Measurements from ENCODE around the gene NLRP8. TPM values are rescaled to one million over a fixed set of nuclear protein-coding genes. Genes with fewer than 3 reads are reported as not detected.

NLRP8 gene
- total and polyA plus RNA-seq, 2 donors (not counting 1 experiment from before 2014, with no cell fraction given): not detected

- no peaks in the 10 kb centered on the region for H3K9me3 Mint-ChIP-seq (ENCODE audit: insufficient read depth)
- no peaks in the 10 kb centered on the region for H3K27me3 ChIP-seq (replicated peaks in 1 of 4; ENCODE audit: control extremely low read depth in 1 of 4, control insufficient read depth in 3 of 4, insufficient read depth in 4 of 4, low read length in 3 of 4)
Observed at GRCh38 chr19:55990831-55991230, 43.2 kb downstream of the NLRP8 start.

GRCh38 chr19:55993492-55993891 is 45.9 kb downstream of the NLRP8 start:
- no peak for ATAC-seq (ENCODE audit: low read depth)
- H3K27me3 ChIP-seq (replicated peaks in 1 of 4; ENCODE audit: control extremely low read depth in 1 of 4, control insufficient read depth in 3 of 4, insufficient read depth in 4 of 4, low read length in 3 of 4): no peaks in the 10 kb centered on the region
- H3K27ac ChIP-seq (ENCODE audit: low read length in 2 of 2): no peak overlapping the region
- H3K4me1 ChIP-seq (ENCODE audit: control insufficient read depth in 2 of 2, insufficient read depth in 2 of 2, low read length in 2 of 2): no peaks in the 10 kb centered on the region
- H3K9me3 ChIP-seq (ENCODE audit: control extremely low read depth in 1 of 3, control insufficient read depth in 2 of 3, insufficient read depth in 1 of 3, low read length in 2 of 3): peaks cover 0 to 2% (median 2%) of the 10 kb centered on the region in 3 donors
- ChIA-PET CTCF (no interaction called here), POLR2A (no interaction called here)
- H4K20me1 ChIP-seq (ENCODE audit: control insufficient read depth, insufficient read depth, low read length, poor library complexity, severe bottlenecking): no peaks in the 10 kb centered on the region
- WGBS (ENCODE audit: insufficient coverage): 40% methylated on average over 1 of the region's 1 CpG
- Mint-ChIP-seq H3K27ac (no peak overlapping the region), H3K4me1 (no peaks in the 10 kb centered on the region), H3K4me3 (no peak overlapping the region), H3K9me3 (ENCODE audit: insufficient read depth) (no peaks in the 10 kb centered on the region), H3K27me3 (peaks cover 9% of the 10 kb centered on the region)
- no peak overlapping the region for H3K9ac ChIP-seq (ENCODE audit: low read length)
- TF ChIP-seq CTCF (IDR thresholded peaks at IDR 0.05) (no peak), EZH2 (IDR thresholded peaks at IDR 0.05; ENCODE audit: borderline replicate concordance, insufficient read depth, low read depth, low read length, poor library complexity, severe bottlenecking) (no peak)
- no peaks in the 10 kb centered on the region for H3K79me2 ChIP-seq (ENCODE audit: control insufficient read depth, insufficient read depth, low read length)
- H3K4me2 ChIP-seq (replicated peaks; ENCODE audit: low read depth, low read length, poor library complexity, severe bottlenecking): no peak overlapping the region
- no peak for DNase-seq
- no peak overlapping the region for H3K4me3 ChIP-seq (ENCODE audit: control extremely low read depth in 1 of 5, extremely low read depth in 1 of 5, insufficient read depth in 1 of 5, low read depth in 2 of 5, low read length in 4 of 5)
- H2AFZ ChIP-seq (ENCODE audit: insufficient read depth, low read depth, low read length, poor library complexity, severe bottlenecking): no peak overlapping the region
- intact Hi-C loops (cut with micrococcal nuclease): no loop called here
- no peaks in the 10 kb centered on the region for H3K36me3 ChIP-seq (replicated peaks in 1 of 2; ENCODE audit: control extremely low read depth in 1 of 2, control insufficient read depth in 1 of 2, extremely low read depth in 1 of 2, insufficient read depth in 2 of 2, low read length in 1 of 2)

More at GRCh38 chr19:55990831-55991230, 43.2 kb downstream of the NLRP8 start:
- no peak for ATAC-seq (ENCODE audit: low read depth)
- 92% methylated on average over 2 of the region's 5 CpGs for WGBS (ENCODE audit: insufficient coverage)
- Histone ChIP-seq H3K9me3 (ENCODE audit: control extremely low read depth in 1 of 3, control insufficient read depth in 2 of 3, insufficient read depth in 1 of 3, low read length in 2 of 3) (peaks cover 0 to 9% (median 2%) of the 10 kb centered on the region in 3 donors), H4K20me1 (ENCODE audit: control insufficient read depth, insufficient read depth, low read length, poor library complexity, severe bottlenecking) (no peaks in the 10 kb centered on the region), H3K4me1 (ENCODE audit: control insufficient read depth in 2 of 2, insufficient read depth in 2 of 2, low read length in 2 of 2) (no peaks in the 10 kb centered on the region), H3K27ac (ENCODE audit: low read length in 2 of 2) (no peak overlapping the region), H3K4me2 (replicated peaks; ENCODE audit: low read depth, low read length, poor library complexity, severe bottlenecking) (no peak overlapping the region), H2AFZ (ENCODE audit: insufficient read depth, low read depth, low read length, poor library complexity, severe bottlenecking) (no peak overlapping the region), H3K9ac (ENCODE audit: low read length) (no peak overlapping the region), H3K4me3 (ENCODE audit: control extremely low read depth in 1 of 5, extremely low read depth in 1 of 5, insufficient read depth in 1 of 5, low read depth in 2 of 5, low read length in 4 of 5) (no peak overlapping the region), H3K79me2 (ENCODE audit: control insufficient read depth, insufficient read depth, low read length) (no peaks in the 10 kb centered on the region), H3K36me3 (replicated peaks in 1 of 2; ENCODE audit: control extremely low read depth in 1 of 2, control insufficient read depth in 1 of 2, extremely low read depth in 1 of 2, insufficient read depth in 2 of 2, low read length in 1 of 2) (no peaks in the 10 kb centered on the region)
- POLR2A ChIA-PET: no interaction called here
- TF ChIP-seq CTCF (IDR thresholded peaks at IDR 0.05) (no peak), EZH2 (IDR thresholded peaks at IDR 0.05; ENCODE audit: borderline replicate concordance, insufficient read depth, low read depth, low read length, poor library complexity, severe bottlenecking) (no peak)
- CTCF ChIA-PET: no interaction called here
- Mint-ChIP-seq H3K27me3 (peaks cover 5% of the 10 kb centered on the region), H3K27ac (no peak overlapping the region), H3K4me1 (no peaks in the 10 kb centered on the region), H3K4me3 (no peak overlapping the region)
- intact Hi-C loops (cut with micrococcal nuclease): no loop called here
- DNase-seq: no peak
